ENCODE data around the gene SCN2A.

The SCN2A gene

GRCh38 chr2:165274698-165275097 lies 35.5 kb downstream of the SCN2A start:
- TF ChIP-seq CTCF (IDR thresholded peaks at IDR 0.05; ENCODE audit: low read depth, low read length), result no peak
- Histone ChIP-seq H3K4me3 (ENCODE audit: low read depth, low read length) (no peak overlapping the region), H3K36me3 (no peaks in the 10 kb centered on the region), H3K27me3 (ENCODE audit: insufficient read depth, low read depth, severe bottlenecking) (no peaks in the 10 kb centered on the region), H3K27ac (no peak overlapping the region), H3K9me3 (ENCODE audit: severe bottlenecking) (peaks cover 8% of the 10 kb centered on the region)
- DNase-seq, result no peak

- DNase-seq, result no peak
- Histone ChIP-seq H3K27ac (no peak overlapping the region), H3K9me3 (ENCODE audit: severe bottlenecking) (peaks cover 8% of the 10 kb centered on the region), H3K4me3 (ENCODE audit: low read depth, low read length) (no peak overlapping the region), H3K27me3 (ENCODE audit: insufficient read depth, low read depth, severe bottlenecking) (no peaks in the 10 kb centered on the region), H3K36me3 (no peaks in the 10 kb centered on the region)
- no peak for TF ChIP-seq CTCF (IDR thresholded peaks at IDR 0.05; ENCODE audit: low read depth, low read length)
Measured at GRCh38 chr2:165275932-165276331, 36.7 kb downstream of the SCN2A start.

GRCh38 chr2:165277295-165277694 lies 38.1 kb downstream of the SCN2A start:
- Histone ChIP-seq H3K4me3 (ENCODE audit: low read depth, low read length) (no peak overlapping the region), H3K27me3 (ENCODE audit: insufficient read depth, low read depth, severe bottlenecking) (no peaks in the 10 kb centered on the region), H3K36me3 (no peaks in the 10 kb centered on the region), H3K27ac (no peak overlapping the region), H3K9me3 (ENCODE audit: severe bottlenecking) (peaks cover 8% of the 10 kb centered on the region)
- no peak for TF ChIP-seq CTCF (IDR thresholded peaks at IDR 0.05; ENCODE audit: low read depth, low read length)
- no peak for DNase-seq

- Histone ChIP-seq H3K27ac (no peak overlapping the region), H3K4me3 (ENCODE audit: low read depth, low read length) (no peak overlapping the region), H3K36me3 (no peaks in the 10 kb centered on the region), H3K9me3 (ENCODE audit: severe bottlenecking) (peaks cover 8% of the 10 kb centered on the region), H3K27me3 (ENCODE audit: insufficient read depth, low read depth, severe bottlenecking) (no peaks in the 10 kb centered on the region)
- no peak for DNase-seq
- TF ChIP-seq CTCF (IDR thresholded peaks at IDR 0.05; ENCODE audit: low read depth, low read length), result no peak
Measured at GRCh38 chr2:165277860-165278656, 38.8 kb downstream of the SCN2A start.

- no peak for TF ChIP-seq CTCF (IDR thresholded peaks at IDR 0.05; ENCODE audit: low read depth, low read length)
- DNase-seq, result no peak
- H3K27me3 ChIP-seq (ENCODE audit: insufficient read depth, low read depth, severe bottlenecking), result no peaks in the 10 kb centered on the region
- H3K4me3 ChIP-seq (ENCODE audit: low read depth, low read length), result no peak overlapping the region
- no peak overlapping the region for H3K27ac ChIP-seq
- no peaks in the 10 kb centered on the region for H3K36me3 ChIP-seq
- peaks cover 8% of the 10 kb centered on the region for H3K9me3 ChIP-seq (ENCODE audit: severe bottlenecking)
Measured at GRCh38 chr2:165280356-165280755, 41.1 kb downstream of the SCN2A start.

GRCh38 chr2:165281387-165281786 lies 42.2 kb downstream of the SCN2A start:
- Histone ChIP-seq H3K27ac (no peak overlapping the region), H3K36me3 (no peaks in the 10 kb centered on the region), H3K9me3 (ENCODE audit: severe bottlenecking) (peaks cover 8% of the 10 kb centered on the region), H3K4me3 (ENCODE audit: low read depth, low read length) (no peak overlapping the region), H3K27me3 (ENCODE audit: insufficient read depth, low read depth, severe bottlenecking) (no peaks in the 10 kb centered on the region)
- no peak for DNase-seq
- TF ChIP-seq CTCF (IDR thresholded peaks at IDR 0.05; ENCODE audit: low read depth, low read length), result no peak

Data from WERI-Rb-1 (cell line).